ENCODE measurements around the gene KHDC4. TPM values are rescaled to one million over a fixed set of nuclear protein-coding genes. Genes with fewer than 3 reads are reported as not detected.
A peak's percentile ranks its signal among the peaks of the same experiment; 100 is the strongest.

Gene KHDC4
- polyA plus RNA-seq, 1 of the 3 experiments (the other 2 are of a cell fraction): 43.1 TPM

GRCh38 chr1:155889566-155889965, 44.6 kb downstream of the KHDC4 start:
- peaks cover 59% of the 10 kb centered on the region for H3F3A ChIP-seq (replicated peaks; ENCODE audit: insufficient read depth)
- no peaks in the 10 kb centered on the region for H3K9me3 ChIP-seq
- WGBS (ENCODE audit: low lambda C conversion rate): 56% methylated on average over 2 of the region's 2 CpGs
- H2AFZ ChIP-seq (ENCODE audit: low read depth): no peak overlapping the region
- TF ChIP-seq JUND (IDR thresholded peaks at IDR 0.05) (peak; percentile 31), MEF2A (IDR thresholded peaks at IDR 0.05; ENCODE audit: borderline replicate concordance, low read depth) (no peak), FOSL2 (IDR thresholded peaks at IDR 0.05; ENCODE audit: borderline replicate concordance, low read depth) (0 out of 2 replicates have a peak, but pooled peaks have one; percentile 4), FOXJ3 (CRISPR knock-in tag; IDR thresholded peaks at IDR 0.05) (no peak), POLR2AphosphoS5 (IDR thresholded peaks at IDR 0.05; ENCODE audit: low read depth, low read length) (no peak), RXRA (IDR thresholded peaks at IDR 0.05; ENCODE audit: borderline replicate concordance, low read depth) (no peak), EZH2phosphoT487 (IDR thresholded peaks at IDR 0.05; ENCODE audit: borderline replicate concordance, low read depth) (no peak), CHD2 (IDR thresholded peaks at IDR 0.05; ENCODE audit: low read length, partially characterized antibody) (no peak), SMC3 (IDR thresholded peaks at IDR 0.05; ENCODE audit: low read depth, low read length) (no peak), SIN3A (IDR thresholded peaks at IDR 0.05; ENCODE audit: borderline replicate concordance, low read depth, low read length) (no peak), TCF12 (IDR thresholded peaks at IDR 0.05) (0 out of 2 replicates have a peak, but pooled peaks have one; percentile 32), GATA2 (CRISPR knock-in tag; IDR thresholded peaks at IDR 0.05) (no peak), RAD21 (IDR thresholded peaks at IDR 0.05; ENCODE audit: low read length) (no peak), TAF1 (IDR thresholded peaks at IDR 0.05; ENCODE audit: borderline replicate concordance, low read depth, low read length) (no peak), NFIC (IDR thresholded peaks at IDR 0.05; ENCODE audit: borderline replicate concordance) (no peak), EP300 (IDR thresholded peaks at IDR 0.05; ENCODE audit: borderline replicate concordance in 1 of 2, low read depth in 1 of 2, low read length in 1 of 2) (no peak; a peak in 1 of 4 replicates), TEAD4 (IDR thresholded peaks at IDR 0.05; ENCODE audit: borderline replicate concordance, insufficient read depth) (0 out of 2 replicates have a peak, but pooled peaks have one; percentile 20), NRF1 (IDR thresholded peaks at IDR 0.05; ENCODE audit: low read depth, low read length) (no peak), YY1 (IDR thresholded peaks at IDR 0.05; ENCODE audit: low read depth) (no peak)
- TF ChIP-seq, protein P1, sequence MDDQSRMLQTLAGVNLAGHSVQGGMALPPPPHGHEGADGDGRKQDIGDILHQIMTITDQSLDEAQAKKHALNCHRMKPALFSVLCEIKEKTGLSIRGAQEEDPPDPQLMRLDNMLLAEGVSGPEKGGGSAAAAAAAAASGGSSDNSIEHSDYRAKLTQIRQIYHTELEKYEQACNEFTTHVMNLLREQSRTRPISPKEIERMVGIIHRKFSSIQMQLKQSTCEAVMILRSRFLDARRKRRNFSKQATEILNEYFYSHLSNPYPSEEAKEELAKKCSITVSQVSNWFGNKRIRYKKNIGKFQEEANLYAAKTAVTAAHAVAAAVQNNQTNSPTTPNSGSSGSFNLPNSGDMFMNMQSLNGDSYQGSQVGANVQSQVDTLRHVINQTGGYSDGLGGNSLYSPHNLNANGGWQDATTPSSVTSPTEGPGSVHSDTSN (IDR thresholded peaks at IDR 0.05): peak; percentile 20; the same call in 1 of the 2 replicates
- TF ChIP-seq, protein P2, sequence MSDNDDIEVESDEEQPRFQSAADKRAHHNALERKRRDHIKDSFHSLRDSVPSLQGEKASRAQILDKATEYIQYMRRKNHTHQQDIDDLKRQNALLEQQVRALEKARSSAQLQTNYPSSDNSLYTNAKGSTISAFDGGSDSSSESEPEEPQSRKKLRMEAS (IDR thresholded peaks at IDR 0.05; ENCODE audit: low read depth): no peak
- TF ChIP-seq, protein P3, sequence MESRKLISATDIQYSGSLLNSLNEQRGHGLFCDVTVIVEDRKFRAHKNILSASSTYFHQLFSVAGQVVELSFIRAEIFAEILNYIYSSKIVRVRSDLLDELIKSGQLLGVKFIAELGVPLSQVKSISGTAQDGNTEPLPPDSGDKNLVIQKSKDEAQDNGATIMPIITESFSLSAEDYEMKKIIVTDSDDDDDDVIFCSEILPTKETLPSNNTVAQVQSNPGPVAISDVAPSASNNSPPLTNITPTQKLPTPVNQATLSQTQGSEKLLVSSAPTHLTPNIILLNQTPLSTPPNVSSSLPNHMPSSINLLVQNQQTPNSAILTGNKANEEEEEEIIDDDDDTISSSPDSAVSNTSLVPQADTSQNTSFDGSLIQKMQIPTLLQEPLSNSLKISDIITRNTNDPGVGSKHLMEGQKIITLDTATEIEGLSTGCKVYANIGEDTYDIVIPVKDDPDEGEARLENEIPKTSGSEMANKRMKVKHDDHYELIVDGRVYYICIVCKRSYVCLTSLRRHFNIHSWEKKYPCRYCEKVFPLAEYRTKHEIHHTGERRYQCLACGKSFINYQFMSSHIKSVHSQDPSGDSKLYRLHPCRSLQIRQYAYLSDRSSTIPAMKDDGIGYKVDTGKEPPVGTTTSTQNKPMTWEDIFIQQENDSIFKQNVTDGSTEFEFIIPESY (IDR thresholded peaks at IDR 0.05; ENCODE audit: borderline replicate concordance, low read depth): no peak
- no peak overlapping the region for H3K4me3 ChIP-seq (ENCODE audit: low read depth in 2 of 2, low read length in 1 of 2)
- peak overlapping the region in 1 of 2 experiments; percentile 68; a peak in 3 of 4 replicates for H3K27ac ChIP-seq (ENCODE audit: low read depth in 2 of 2, low read length in 1 of 2)
- H3K79me2 ChIP-seq (ENCODE audit: insufficient read depth): no peaks in the 10 kb centered on the region
- ChIA-PET POLR2A (no interaction called here), CTCF (interaction anchor here (1.3 kb wide), 1 partner anchor 100 kb away, joined by 4 read pairs; no protein-coding TSS in a partner anchor)
- H3K36me3 ChIP-seq (replicated peaks in 1 of 2; ENCODE audit: control insufficient read depth in 1 of 2, insufficient read depth in 2 of 2, low read length in 1 of 2): no peaks in the 10 kb centered on the region
- peaks cover 2 to 49% of the 10 kb centered on the region in 2 experiments for H3K4me1 ChIP-seq (ENCODE audit: control insufficient read depth in 1 of 2, insufficient read depth in 2 of 2, low read depth in 1 of 2, low read length in 1 of 2)
- 0 out of 2 replicates have a peak overlapping the region, but pooled peaks have one; percentile 7 for H3K4me2 ChIP-seq
- no peaks in the 10 kb centered on the region for H4K20me1 ChIP-seq (ENCODE audit: insufficient read depth)
- H3K27me3 ChIP-seq (ENCODE audit: insufficient read depth): no peaks in the 10 kb centered on the region
- H3K9ac ChIP-seq: no peak overlapping the region
- DNase-seq: no peak
- no peaks in the 10 kb centered on the region for H3K9me2 ChIP-seq
